GM12872 (cell line): ENCODE data around the gene IL19.
A peak's percentile ranks its signal among the peaks of the same experiment; 100 is the strongest.

Experiments used
- TF ChIP-seq, protein P1 (sequence below): IDR thresholded peaks from 3 replicates; pipeline ENCODE4 v1.5.1; 2011; ENCODE audit warnings: low read depth, mild to moderate bottlenecking, low read length, moderate library complexity; ENCODE audit not compliant: insufficient read depth

Gene IL19

DNA sequence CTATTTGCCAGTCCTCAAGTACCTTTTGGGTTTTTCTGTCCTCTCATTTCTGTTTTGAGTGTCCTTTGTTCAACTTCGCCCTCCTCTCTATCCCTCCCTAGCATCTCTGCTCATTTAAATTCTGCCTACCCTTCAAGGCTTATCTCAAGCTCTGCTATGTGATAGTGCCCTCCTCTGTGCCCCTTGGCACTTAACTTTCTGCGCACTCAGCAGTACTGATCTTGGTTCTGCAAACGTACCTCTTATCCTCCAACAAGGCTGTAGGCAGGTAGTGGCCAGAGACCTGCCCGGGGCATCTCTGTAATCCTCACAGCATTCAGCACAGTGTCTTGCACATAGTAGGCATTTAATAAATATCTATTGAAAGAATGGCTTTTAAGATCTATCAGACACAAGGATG is 89.6 kb downstream of the IL19 start:
- TF ChIP-seq, protein P1, sequence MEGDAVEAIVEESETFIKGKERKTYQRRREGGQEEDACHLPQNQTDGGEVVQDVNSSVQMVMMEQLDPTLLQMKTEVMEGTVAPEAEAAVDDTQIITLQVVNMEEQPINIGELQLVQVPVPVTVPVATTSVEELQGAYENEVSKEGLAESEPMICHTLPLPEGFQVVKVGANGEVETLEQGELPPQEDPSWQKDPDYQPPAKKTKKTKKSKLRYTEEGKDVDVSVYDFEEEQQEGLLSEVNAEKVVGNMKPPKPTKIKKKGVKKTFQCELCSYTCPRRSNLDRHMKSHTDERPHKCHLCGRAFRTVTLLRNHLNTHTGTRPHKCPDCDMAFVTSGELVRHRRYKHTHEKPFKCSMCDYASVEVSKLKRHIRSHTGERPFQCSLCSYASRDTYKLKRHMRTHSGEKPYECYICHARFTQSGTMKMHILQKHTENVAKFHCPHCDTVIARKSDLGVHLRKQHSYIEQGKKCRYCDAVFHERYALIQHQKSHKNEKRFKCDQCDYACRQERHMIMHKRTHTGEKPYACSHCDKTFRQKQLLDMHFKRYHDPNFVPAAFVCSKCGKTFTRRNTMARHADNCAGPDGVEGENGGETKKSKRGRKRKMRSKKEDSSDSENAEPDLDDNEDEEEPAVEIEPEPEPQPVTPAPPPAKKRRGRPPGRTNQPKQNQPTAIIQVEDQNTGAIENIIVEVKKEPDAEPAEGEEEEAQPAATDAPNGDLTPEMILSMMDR, result no peak

DNA sequence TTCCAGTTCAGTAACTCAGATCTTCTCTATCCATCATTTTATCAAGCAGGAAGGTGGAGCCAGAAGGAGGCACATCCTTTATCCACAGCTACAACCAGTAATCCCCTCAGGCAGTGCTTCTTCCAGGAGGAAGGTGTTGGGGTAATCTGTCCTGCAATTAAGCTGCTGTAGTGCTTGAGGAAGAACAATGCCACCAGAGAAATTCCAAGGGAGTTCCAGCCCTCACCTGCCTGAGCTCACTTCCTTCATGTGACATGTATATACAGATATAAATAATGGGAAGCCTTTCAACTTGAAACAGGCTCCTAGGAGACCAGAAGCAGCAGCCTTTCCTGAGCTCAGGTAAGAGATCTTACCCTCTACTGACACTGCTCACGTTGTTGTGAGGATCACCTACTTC is 92.7 kb downstream of the IL19 start:
- TF ChIP-seq, protein P1, result no peak

DNA sequence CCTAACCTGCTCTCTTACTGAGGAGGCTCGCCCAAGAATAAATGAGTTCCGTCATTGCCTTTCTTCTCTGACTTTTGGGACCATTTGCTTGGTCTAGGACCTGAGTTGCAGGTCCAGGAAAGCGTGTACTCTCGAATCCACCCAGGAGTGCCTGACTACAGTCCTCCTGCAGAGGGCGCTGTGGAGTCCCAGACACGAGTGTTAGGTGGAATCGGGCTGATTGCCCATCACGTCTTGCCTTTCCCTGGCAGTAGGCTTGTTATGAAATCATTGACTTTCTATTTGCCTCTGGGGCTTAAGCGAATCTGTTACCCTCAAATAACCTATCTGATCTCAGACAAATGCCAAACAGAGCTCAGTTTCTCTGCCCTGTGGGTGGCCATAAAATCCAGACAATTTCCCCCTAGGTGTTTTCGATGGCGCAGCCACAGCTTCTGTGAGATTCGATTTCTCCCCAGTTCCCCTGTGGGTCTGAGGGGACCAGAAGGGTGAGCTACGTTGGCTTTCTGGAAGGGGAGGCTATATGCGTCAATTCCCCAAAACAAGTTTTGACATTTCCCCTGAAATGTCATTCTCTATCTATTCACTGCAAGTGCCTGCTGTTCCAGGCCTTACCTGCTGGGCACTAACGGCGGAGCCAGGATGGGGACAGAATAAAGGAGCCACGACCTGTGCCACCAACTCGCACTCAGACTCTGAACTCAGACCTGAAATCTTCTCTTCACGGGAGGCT is 94.5 kb downstream of the IL19 start, which contains the start of gene IL20:
IL20 (plus strand) TSS at position 685 of the 733 bp plus-strand sequence. CDS start 230 bp downstream, outside the sequence.
- TF ChIP-seq, protein P1, result peak; percentile 98

DNA sequence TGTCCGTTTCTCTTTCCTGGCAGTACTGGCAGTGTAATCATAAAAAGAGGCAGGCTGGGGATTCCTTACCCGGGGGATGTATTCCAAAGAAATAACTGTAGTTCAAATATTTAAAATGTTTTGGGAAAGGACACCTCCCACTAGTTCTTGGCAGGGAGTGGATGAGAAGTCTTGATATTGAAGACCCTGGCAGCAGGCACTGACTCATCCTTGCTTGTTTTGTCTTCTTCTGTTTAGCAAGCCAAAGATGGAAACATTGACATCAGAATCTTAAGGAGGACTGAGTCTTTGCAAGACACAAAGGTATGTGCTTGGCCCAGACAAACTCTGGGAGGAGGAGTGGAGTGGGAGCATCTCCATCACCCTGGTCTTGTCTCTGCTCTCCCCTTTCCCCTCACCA is 95.5 kb downstream of the IL19 start:
- TF ChIP-seq, protein P1, result no peak

DNA sequence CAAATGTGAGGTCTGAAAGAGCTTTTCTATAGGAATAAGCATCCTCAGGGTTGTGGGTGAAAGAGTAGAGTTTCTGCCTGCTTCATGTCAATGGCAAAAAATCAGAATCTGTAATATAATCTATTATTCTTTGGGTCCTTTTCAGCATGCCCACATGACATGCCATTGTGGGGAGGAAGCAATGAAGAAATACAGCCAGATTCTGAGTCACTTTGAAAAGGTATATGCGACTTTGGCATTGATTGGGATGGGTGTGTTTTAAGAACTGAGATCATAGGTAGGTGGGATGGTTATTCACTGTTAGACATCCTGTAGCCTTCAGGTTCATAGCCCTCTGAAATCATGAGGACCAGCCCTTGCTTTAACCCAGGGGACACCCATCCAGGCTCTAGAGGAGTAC is 96.7 kb downstream of the IL19 start:
- TF ChIP-seq, protein P1, result no peak

DNA sequence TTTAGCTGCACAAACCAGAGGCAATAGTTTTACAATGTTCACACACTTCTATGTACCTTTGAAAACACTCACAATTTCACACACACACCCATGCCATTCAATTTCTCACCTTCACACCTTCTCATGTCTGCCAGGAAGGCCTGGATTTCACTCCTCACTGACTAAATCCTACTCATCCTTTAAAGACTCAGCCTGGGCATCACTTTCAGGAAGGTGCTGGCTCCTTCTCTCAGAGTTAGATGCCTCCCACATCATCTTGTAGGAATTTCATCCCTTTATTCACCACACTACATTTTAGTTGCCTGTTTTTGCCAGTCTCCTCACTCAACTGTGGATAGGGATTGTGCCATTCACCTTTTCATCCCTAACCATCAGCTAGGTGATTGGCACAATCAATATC is 97.1 kb downstream of the IL19 start:
- TF ChIP-seq, protein P1, result no peak

DNA sequence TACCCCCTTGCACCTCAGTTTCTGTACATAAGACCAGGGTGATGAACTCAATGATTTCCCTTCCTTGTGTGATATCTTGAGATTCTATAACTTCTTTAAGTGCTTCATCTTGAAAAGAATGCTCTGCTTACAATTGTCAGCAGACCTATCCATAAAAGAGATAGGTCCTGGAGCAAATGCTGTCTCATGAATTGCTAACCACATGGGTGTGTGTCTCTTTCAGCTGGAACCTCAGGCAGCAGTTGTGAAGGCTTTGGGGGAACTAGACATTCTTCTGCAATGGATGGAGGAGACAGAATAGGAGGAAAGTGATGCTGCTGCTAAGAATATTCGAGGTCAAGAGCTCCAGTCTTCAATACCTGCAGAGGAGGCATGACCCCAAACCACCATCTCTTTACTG is 97.7 kb downstream of the IL19 start:
- TF ChIP-seq, protein P1, result no peak

DNA sequence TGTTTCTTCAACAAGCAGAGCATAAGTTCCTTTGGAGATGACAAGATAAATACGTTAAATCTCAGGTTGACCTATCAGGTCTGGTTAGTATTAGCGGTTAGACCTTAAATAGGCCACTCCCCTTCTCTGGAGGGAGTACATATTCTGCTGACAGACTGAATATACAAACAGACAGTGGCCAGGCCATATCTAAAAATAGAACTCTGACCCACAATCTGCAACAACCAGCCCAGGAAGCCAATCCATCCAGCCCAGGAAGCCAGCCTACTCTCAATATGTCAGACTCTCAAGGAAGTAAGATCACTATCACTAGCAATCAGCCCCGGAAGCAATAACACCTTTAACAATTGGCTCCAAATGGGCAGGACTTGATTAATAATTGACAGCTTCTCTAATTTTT is 101.6 kb downstream of the IL19 start:
- TF ChIP-seq, protein P1, result no peak
